Muscle layer of duodenum (tissue), 2 donors: ENCODE measurements around the gene TOM1L2.

ENCODE experiments used
- H3K27ac ChIP-seq: one replicate; pipeline ENCODE4 v1.7.0; 2013; ENCODE audit warnings: mild to moderate bottlenecking, low read length
- H3K27me3 ChIP-seq: one replicate; pipeline ENCODE4 v1.7.0; 2013; ENCODE audit warnings: low read depth, mild to moderate bottlenecking, control low read depth, low read length
- H3K36me3 ChIP-seq, 2 donors: one replicate each; pipeline ENCODE4 v1.7.0; 2013; ENCODE audit warnings: low read length in 2 of 2, control low read depth in 1 of 2, mild to moderate bottlenecking in 1 of 2; ENCODE audit not compliant: insufficient read depth in 2 of 2, control insufficient read depth in 1 of 2
- H3K4me1 ChIP-seq, 2 donors: one replicate each; pipeline ENCODE4 v1.7.0; 2013; ENCODE audit warnings: low read length in 2 of 2, mild to moderate bottlenecking in 2 of 2, control low read depth in 1 of 2, moderate library complexity in 1 of 2; ENCODE audit not compliant: insufficient read depth in 2 of 2, control insufficient read depth in 1 of 2
- H3K4me3 ChIP-seq, 2 donors: one replicate each; pipeline ENCODE4 v1.7.0; 2013; ENCODE audit warnings: low read length in 2 of 2, low read depth in 1 of 2, mild to moderate bottlenecking in 1 of 2
- H3K9me3 ChIP-seq, 2 donors: one replicate each; pipeline ENCODE4 v1.7.0; 2013; ENCODE audit warnings: low read length in 2 of 2, control low read depth in 1 of 2, mild to moderate bottlenecking in 1 of 2; ENCODE audit not compliant: control insufficient read depth in 1 of 2
- donor health status: healthy.

Gene TOM1L2

GRCh38 chr17:17798573-17799255 lies 173.5 kb downstream of the TOM1L2 start:
- no peak overlapping the region for H3K4me3 ChIP-seq
- peaks cover 7 to 41% of the 10 kb centered on the region in 2 donors for H3K36me3 ChIP-seq
- H3K27me3 ChIP-seq: no peaks in the 10 kb centered on the region
- H3K9me3 ChIP-seq: no peaks in the 10 kb centered on the region
- H3K27ac ChIP-seq: no peak overlapping the region
- peaks cover 0 to 16% of the 10 kb centered on the region in 2 donors for H3K4me1 ChIP-seq

GRCh38 chr17:17798010-17798556 lies 174.1 kb downstream of the TOM1L2 start:
- H3K27ac ChIP-seq: no peak overlapping the region
- no peaks in the 10 kb centered on the region for H3K27me3 ChIP-seq
- peaks cover 6 to 38% of the 10 kb centered on the region in 2 donors for H3K36me3 ChIP-seq
- H3K4me1 ChIP-seq: peaks cover 0 to 23% of the 10 kb centered on the region in 2 donors
- H3K4me3 ChIP-seq: no peak overlapping the region
- no peaks in the 10 kb centered on the region for H3K9me3 ChIP-seq

GRCh38 chr17:17797119-17797809 lies 174.9 kb downstream of the TOM1L2 start:
- no peak overlapping the region for H3K27ac ChIP-seq

GRCh38 chr17:17796787-17797061 lies 175.5 kb downstream of the TOM1L2 start:
- H3K4me3 ChIP-seq: no peak overlapping the region
- H3K27ac ChIP-seq: no peak overlapping the region
- H3K36me3 ChIP-seq: peaks cover 6 to 38% of the 10 kb centered on the region in 2 donors
- H3K4me1 ChIP-seq: peaks cover 6 to 36% of the 10 kb centered on the region in 2 donors
- no peaks in the 10 kb centered on the region for H3K9me3 ChIP-seq
- H3K27me3 ChIP-seq: no peaks in the 10 kb centered on the region

More at GRCh38 chr17:17797119-17797809, 174.9 kb downstream of the TOM1L2 start:
- Histone ChIP-seq H3K4me3 (no peak overlapping the region), H3K9me3 (no peaks in the 10 kb centered on the region), H3K4me1 (peaks cover under 1 to 31% of the 10 kb centered on the region in 2 donors), H3K36me3 (peaks cover 6 to 38% of the 10 kb centered on the region in 2 donors), H3K27me3 (no peaks in the 10 kb centered on the region)

GRCh38 chr17:17795946-17796786 lies 176.0 kb downstream of the TOM1L2 start:
- peaks cover 6 to 38% of the 10 kb centered on the region in 2 donors for H3K36me3 ChIP-seq
- no peaks in the 10 kb centered on the region for H3K9me3 ChIP-seq
- H3K4me1 ChIP-seq: peaks cover 6 to 42% of the 10 kb centered on the region in 2 donors
- no peak overlapping the region for H3K27ac ChIP-seq
- H3K27me3 ChIP-seq: no peaks in the 10 kb centered on the region
- no peak overlapping the region for H3K4me3 ChIP-seq

GRCh38 chr17:17795296-17795695 lies 176.9 kb downstream of the TOM1L2 start:
- Histone ChIP-seq H3K4me3 (no peak overlapping the region), H3K9me3 (no peaks in the 10 kb centered on the region), H3K27ac (no peak overlapping the region), H3K4me1 (peaks cover 6 to 49% of the 10 kb centered on the region in 2 donors), H3K36me3 (peaks cover 6 to 38% of the 10 kb centered on the region in 2 donors), H3K27me3 (no peaks in the 10 kb centered on the region)

- Histone ChIP-seq H3K4me1 (peaks cover 9 to 49% of the 10 kb centered on the region in 2 donors), H3K9me3 (no peaks in the 10 kb centered on the region), H3K4me3 (no peak overlapping the region), H3K36me3 (peaks cover 6 to 38% of the 10 kb centered on the region in 2 donors), H3K27ac (no peak overlapping the region), H3K27me3 (no peaks in the 10 kb centered on the region)
Observed at GRCh38 chr17:17794382-17794781, 177.8 kb downstream of the TOM1L2 start.
